GM12872 (cell line): Measurements from ENCODE around the gene TUFT1.

ENCODE experiments used
- TF ChIP-seq, protein P1 (sequence below): IDR thresholded peaks from 3 replicates; pipeline ENCODE4 v1.5.1; 2011; ENCODE audit warnings: low read depth, mild to moderate bottlenecking, low read length, moderate library complexity; ENCODE audit not compliant: insufficient read depth

Gene TUFT1

DNA sequence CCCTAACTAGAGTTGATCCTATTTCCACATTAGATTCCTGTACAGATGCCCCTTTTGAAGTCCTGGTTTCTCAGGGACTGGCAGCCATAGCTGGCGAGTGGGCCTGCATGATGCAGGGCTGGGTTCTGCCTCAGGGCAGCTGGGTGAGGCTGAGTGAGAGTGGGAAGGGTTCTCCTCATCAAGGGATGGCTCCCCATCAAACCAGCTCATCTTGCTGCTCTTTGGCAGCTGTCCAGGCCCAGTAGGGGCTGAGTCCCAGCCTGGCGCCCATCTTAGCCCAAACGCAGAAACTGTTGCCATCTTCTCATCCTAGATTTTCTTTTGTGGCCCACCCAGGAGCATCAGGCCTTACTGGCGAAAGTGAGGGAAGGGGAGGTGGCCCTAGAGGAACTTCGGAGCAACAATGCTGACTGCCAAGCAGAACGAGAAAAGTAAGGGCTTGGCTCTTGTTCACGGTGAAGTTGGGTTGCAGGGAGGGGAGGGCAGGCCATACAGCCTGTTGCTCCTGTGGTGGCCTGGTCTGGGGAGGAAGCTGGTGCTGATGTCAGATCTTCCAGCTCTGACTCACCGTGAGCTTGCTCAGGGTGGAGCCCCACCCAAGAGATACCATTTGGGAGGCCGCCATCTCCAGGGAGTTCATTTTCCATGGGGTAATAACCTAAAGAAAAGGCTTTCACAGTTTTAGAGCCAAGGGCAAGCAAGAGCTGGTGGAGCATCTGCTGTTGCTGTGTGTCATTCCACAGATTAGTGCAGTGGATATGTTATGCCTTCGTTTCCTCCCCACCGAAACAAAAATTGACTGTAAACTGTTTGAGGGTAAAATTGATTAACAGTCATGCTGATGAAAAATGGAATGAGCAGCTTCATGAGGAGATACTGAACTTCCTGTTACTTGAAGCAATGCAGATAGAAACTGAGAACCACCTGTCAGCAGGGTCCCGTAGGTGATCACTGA is 34.7 kb downstream of the TUFT1 start:
- TF ChIP-seq, protein P1, sequence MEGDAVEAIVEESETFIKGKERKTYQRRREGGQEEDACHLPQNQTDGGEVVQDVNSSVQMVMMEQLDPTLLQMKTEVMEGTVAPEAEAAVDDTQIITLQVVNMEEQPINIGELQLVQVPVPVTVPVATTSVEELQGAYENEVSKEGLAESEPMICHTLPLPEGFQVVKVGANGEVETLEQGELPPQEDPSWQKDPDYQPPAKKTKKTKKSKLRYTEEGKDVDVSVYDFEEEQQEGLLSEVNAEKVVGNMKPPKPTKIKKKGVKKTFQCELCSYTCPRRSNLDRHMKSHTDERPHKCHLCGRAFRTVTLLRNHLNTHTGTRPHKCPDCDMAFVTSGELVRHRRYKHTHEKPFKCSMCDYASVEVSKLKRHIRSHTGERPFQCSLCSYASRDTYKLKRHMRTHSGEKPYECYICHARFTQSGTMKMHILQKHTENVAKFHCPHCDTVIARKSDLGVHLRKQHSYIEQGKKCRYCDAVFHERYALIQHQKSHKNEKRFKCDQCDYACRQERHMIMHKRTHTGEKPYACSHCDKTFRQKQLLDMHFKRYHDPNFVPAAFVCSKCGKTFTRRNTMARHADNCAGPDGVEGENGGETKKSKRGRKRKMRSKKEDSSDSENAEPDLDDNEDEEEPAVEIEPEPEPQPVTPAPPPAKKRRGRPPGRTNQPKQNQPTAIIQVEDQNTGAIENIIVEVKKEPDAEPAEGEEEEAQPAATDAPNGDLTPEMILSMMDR, result no peak

DNA sequence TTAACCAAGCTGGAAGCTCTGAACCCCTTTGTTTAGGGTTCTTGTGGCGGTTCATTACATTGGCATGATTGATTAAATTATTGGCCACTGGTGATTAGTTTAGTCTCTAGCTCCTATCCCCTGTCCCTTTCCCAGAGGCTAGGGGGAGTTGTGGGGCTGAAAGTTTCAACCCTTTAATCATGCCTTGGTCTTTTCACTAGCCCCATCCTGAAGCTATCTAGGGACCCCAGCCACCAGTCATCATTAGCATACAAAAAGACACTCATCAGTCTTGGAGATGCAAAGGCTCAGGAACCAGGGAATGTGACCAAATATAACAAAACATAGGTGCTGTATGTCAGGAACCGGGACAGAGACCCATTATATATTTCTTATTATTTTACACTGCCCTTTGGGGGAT is 37.1 kb downstream of the TUFT1 start:
- TF ChIP-seq, protein P1, result no peak

DNA sequence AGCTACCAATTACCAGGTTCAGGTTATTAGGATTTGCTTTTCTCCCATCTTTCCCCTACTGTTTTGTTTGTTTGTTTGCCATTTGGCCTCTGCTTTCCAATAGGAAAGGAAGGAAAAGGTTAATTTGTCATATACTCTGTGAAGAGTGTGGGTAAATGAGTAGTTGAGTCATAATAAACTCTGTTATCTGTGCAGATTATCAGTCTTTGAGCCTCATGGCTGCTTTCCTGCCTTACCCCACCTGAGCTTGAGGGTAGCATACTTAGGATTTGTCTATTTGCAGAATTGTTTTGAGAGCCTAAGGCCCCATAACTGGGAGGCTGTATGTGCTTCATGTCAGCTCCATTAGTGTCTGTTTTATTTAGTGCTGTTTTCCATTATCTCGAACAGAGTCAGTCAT is 38.8 kb downstream of the TUFT1 start:
- TF ChIP-seq, protein P1, result no peak

DNA sequence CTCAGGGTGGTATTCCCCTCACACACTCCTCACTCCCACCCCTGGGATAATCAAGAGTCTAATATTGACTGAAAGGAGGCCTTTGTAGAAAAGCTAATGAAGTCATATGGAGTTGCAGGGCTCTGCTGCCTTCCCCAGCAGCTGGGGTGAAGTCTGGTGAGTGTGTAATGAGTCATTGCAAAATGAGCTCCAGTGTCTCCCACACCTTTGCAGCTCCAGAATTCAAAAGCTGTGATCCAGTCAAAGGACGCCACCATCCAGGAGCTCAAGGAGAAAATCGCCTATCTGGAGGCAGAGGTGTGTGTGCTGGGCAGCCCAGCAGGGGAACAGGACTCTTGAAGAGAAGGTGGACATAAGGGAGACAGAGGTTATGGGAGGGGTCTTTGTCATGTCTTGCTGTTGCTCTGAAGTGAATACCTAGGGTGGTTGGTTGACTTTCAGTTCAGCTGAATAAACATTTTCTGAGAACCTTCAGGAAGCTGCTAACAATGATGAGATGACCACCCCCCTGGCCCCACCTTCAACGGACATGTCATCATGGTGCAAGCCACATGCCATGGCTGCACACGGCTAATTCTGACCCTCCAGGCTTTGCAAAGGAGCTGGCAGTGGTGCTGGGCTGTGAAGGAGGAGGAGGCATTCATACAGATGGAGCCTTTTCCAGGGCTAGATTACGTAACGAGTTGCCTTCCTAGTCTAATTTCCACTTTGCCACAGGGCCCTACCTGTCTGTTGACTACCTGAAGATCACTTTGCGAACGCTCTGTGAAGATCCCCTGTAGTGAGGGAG is 39.5 kb downstream of the TUFT1 start:
- TF ChIP-seq, protein P1, result no peak

DNA sequence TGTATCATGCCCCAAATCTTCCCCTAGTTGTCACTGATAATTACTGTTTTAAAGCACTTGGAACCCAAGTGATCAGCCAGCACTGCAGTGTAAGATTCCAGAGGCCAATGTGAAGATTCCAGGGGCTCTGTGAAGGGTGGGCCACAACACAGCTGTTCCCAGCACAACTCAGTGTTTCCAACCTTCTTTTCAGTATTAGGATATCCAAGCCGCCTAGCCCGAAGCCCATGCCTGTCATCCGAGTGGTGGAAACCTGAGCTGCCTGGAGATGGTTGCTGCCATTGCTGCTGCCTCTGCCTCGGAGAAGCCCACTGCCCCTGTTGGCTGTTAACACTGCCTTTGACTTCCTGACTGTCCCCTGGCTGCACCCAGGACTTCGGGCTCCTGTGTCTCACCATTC is 41.3 kb downstream of the TUFT1 start:
- TF ChIP-seq, protein P1, result no peak

DNA sequence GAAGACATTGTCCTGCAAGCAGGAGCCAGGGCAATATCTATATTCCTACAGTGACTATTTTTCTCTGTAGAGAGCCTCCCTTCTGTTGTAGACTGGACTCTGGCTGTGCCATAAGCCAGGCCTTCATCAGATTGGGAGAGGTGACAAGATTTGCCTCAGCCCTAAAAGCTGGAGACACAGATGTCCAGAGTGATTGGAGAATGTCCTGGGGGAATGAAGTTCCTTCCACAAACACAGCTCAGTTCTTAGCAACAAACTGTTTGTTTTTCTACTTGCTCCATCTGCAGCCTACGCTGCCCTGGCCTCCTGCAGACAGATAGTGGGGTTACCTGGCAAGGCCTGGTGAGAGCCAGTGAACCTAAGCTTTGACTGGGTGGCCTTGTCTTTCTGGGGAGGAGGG is 41.8 kb downstream of the TUFT1 start:
- TF ChIP-seq, protein P1, result no peak

DNA sequence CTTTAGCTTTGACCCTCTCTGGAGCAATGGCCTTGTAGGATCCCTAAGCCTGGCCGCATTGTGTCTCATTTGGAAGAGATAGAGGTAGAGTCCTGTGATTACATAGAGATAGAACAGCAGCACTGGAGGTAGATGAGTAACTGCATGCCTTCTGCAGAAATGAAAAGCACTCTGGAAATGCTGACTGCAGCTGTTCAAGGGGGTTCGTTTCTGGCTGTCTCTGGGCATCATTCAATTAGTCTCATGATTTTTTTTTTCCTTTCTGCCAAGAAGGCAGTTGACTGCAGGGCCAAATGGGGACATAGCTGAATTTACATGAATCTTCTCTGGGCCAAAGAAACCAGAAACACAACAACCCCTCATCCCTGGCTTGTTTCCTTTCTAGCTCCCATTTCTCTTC is 43.7 kb downstream of the TUFT1 start:
- TF ChIP-seq, protein P1, result no peak
